Upper lobe of left lung (tissue), 4 donors: Measurements from ENCODE around the gene YPEL2.
A peak's percentile ranks its signal among the peaks of the same experiment; 100 is the strongest.

Source experiments
- EP300 ChIP-seq, 4 donors: sonication (generic); formaldehyde crosslinking; IDR thresholded peaks; one replicate each; pipeline ENCODE4 v1.5.1; 2017; ENCODE audit warnings: antibody characterized with exemption in 4 of 4, control low read depth in 2 of 4
- POLR2A ChIP-seq, 4 donors: fragments of 450-650 bp; IDR thresholded peaks; one replicate each; pipeline ENCODE4 v1.5.1; 2016 to 2017; ENCODE audit warnings: antibody characterized with exemption in 4 of 4, mild to moderate bottlenecking in 2 of 4
- TF ChIP-seq, protein P1 (sequence below), 6 experiments: fragments of 450-650 bp in 4 of 6; fragments of 200-600 bp in 2 of 6; sonication (generic) in 2 of 6; IDR thresholded peaks; one replicate each; pipeline ENCODE4 v1.5.1; 2016 to 2019; ENCODE audit warnings: antibody characterized with exemption in 6 of 6

DNA sequence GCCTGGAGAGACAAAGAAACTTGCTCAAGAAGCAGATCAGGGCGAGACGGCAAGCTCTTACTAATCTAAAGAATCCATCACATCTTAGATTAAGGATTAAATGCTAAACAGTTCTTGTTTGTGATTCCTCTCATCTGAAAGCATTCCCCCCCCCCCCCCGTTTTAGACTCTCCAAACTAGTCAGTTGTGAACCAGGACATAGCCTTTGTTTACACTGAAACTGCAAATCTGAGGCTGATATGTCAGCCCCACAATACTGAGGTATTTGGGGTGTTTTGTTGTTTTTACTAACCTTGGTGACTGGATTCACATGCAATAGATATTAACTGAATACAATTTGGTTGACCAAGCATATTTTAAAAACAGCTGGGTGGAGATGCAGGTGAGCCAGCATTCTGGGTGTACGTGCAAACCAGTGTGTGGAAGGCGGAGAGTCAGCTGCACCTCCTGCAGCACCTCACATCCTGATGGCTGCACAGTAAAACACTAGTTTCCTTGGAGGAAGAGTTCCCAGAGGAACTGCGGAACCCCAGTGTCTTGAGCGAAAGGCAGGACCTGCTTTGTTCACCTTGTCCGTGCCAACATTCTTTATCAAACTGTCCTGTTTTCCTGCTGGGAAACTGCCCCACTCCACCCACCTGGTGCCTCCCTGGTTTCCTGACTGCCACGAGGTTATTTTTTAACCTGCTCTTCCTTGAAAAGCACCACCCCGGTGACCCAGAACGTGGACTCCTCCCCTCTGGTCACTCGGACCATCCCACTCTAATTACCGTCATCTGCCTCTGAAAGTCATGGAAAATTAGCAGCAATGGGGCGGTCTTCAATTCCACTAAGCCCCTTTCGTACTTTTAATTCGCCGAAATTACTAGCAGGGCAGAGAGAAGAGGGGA lies 1.2 kb upstream of the YPEL2 start:
- peak in 1 of 4 donors; percentile 34 for TF ChIP-seq POLR2A (IDR thresholded peaks at IDR 0.05)
- TF ChIP-seq, protein P1, sequence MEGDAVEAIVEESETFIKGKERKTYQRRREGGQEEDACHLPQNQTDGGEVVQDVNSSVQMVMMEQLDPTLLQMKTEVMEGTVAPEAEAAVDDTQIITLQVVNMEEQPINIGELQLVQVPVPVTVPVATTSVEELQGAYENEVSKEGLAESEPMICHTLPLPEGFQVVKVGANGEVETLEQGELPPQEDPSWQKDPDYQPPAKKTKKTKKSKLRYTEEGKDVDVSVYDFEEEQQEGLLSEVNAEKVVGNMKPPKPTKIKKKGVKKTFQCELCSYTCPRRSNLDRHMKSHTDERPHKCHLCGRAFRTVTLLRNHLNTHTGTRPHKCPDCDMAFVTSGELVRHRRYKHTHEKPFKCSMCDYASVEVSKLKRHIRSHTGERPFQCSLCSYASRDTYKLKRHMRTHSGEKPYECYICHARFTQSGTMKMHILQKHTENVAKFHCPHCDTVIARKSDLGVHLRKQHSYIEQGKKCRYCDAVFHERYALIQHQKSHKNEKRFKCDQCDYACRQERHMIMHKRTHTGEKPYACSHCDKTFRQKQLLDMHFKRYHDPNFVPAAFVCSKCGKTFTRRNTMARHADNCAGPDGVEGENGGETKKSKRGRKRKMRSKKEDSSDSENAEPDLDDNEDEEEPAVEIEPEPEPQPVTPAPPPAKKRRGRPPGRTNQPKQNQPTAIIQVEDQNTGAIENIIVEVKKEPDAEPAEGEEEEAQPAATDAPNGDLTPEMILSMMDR (IDR thresholded peaks at IDR 0.05): no peak
- TF ChIP-seq EP300 (IDR thresholded peaks at IDR 0.05): peak in 1 of 4 donors; percentile 7
